ENCODE results near the gene KCTD10.

The KCTD10 gene, protein sequence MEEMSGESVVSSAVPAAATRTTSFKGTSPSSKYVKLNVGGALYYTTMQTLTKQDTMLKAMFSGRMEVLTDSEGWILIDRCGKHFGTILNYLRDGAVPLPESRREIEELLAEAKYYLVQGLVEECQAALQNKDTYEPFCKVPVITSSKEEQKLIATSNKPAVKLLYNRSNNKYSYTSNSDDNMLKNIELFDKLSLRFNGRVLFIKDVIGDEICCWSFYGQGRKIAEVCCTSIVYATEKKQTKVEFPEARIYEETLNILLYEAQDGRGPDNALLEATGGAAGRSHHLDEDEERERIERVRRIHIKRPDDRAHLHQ

DNA sequence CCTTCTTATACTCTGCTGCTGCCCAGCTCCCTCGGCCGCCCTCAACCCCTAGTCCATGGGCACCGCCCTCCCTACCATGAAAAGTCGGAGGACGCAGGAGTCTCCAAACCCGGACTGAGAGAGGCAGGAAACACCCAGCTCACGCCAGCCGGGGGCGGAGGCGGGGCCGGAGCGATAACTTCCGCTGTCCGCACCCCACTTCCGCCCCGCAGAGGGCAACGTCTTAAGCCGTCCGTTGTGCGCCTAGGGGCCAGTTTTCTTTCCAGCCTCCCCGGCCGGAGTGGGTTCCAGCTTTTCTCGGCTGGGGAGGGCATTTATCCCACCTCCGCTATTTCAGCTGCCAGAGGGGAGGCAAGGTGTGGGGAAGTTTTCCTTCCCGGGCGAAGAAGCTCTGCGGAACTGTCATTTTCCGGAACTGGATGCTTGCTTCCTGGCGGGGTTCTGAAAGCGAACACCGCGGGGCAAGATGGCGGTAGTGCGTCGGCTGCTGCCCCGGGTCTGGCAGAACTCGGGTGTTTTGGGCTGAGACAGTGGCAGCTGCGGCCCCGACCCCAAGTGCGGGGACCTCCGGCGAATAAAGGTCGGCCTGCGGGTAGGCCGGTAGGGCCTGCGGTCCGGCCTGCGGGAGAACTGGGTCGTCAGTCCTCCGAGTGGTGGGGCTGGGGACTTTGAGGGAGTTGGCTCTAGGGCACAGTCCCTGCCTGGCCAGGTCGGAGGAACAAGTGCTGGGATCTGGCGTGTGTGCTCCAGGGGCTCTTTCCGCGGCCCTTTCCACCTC, at the start of gene KCTD10, which contains the start of gene UBE3B:
Gene KCTD10, minus strand, starts transcription at position 116 of the 778 bp plus-strand sequence. Its CDS starts 38 bp downstream, at position 78.
Gene UBE3B, plus strand, starts transcription at position 450 of the 778 bp plus-strand sequence. CDS start 5,918 bp downstream, outside the sequence.
- peak; percentile 49 for DNase-seq

DNA sequence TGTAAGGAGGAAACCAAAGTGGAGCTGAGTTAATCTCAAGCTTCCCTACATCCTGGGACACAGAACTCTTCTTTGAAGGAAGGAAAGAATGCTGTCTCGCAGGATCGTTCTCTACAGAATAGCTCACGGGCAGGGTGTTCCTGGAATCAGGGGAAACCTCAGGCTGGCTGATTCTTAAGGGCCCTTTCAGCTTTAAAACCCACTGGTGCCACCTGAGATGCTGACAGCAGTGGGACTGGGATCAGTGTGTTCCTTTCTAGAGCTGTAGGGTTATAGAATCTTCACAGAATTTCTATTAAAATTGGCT, 48.1 kb upstream of the KCTD10 start:
- DNase-seq: no peak

DNA sequence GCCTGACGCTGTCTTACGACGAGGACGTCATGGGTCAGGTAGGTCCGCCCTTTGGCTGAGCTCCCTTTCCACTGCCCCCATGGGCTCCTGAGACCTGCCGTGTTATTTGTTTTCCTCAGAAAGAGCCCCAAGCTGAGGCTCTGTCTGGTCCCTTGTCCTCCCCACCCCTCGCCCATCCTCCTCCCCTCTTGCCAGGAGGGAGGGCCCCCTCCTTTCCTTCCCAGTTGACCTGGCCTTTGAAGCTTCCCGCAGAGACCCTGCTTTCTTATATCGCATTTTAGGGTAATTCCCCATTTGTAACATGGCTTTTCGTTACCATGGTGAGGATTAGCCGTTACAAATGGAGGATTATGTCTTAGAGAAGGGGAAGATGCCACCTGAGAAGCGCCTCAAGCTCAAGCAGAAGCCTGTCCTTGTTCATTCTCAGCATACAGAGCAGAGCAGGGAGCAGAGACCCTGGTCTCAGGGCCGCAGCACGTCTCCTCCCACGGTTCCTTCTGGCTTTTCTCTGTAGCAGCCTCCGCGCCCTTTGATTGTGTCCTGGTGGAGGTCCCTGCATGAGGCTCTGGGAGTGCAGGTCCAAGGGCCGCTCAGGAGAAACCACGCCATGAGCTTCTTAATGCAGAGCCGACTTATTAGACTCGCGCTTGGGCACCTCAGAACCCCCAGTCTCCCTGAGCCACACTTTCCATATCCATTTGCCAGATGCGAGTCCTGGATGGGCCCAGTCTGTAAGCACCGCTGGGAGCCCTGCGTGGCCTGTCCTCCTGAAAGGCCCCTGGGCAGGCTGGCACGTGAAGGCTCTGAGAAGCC, 47.6 kb upstream of the KCTD10 start:
- DNase-seq: no peak

DNA sequence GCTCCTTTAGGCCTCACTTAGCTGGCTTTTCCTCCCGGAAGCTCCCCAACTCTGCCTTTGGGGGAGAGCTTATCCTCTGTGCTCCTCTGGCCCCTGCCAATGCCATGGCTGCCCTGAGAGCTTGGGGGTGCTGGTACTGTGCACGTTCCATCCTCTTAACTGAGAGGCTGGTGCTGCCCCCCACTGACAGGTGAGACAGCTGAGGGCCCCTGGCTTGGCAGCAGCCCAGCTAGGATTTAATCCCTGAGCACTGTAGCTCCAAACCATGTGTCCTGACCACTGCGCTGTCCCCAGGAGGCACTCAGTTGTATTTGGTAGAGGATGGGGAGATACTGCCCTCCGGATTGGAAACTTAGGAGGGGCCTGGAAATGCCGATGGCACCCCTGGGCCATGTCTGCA, 46.4 kb upstream of the KCTD10 start:
- no peak for DNase-seq

DNA sequence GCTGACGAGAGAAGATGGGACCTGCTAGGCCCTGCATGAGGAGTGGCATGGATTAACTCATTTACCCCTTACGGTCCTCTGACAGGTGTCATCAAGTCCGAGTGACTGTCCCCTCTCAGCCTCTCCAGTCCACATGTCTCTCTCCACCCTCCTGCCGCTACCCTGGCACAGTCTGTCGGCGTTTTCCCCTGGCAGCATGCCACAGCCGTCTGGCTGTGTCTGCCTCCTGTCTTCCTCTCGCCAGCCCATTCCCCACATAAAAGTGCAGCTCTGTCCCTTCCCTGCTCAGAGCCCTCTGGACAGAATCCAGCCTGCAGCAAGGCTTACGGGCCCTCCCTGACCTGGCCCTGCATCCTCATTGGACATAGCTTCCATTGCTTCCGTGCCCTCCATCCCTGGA, 46.0 kb upstream of the KCTD10 start:
- no peak for DNase-seq

DNA sequence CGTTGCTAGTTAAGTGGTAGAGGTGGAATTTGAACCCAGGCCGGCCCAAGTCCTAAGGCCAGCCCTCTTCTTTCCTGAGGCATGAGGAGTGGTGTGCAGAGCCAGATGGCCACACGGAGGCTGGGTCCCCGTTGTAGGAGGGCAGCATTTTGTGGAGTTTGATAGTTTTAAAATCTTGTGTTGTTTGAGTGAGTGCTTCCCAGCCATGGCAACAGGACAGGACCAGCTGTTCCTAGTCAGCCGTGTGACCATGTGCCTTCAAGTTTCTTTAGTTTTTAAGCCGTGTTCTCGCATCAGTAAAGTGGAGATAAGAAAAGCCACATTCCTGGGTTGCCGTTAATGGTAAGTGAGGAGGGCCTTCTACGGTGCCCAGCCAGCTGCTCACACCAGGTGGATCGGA, 44.7 kb upstream of the KCTD10 start:
- DNase-seq: no peak

DNA sequence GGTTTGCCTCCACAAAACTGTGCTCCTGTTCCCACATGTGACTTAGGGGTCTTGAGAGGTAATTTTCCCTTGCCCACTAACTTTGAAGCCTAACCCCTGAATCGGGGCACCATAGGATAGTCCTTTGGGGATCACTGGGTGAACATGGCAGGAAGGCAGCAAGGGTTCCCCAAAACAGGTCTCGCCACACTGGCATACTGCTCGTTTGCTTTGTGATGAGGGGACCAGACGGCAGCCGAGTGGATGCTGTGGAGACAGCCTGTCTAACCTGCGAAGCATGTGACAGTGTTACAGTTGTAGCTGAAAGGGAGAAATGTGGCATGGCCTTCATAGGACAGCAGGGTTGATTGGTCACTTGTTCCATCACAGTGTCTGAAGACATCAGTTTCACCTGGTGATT, 42.7 kb upstream of the KCTD10 start:
- DNase-seq: no peak

DNA sequence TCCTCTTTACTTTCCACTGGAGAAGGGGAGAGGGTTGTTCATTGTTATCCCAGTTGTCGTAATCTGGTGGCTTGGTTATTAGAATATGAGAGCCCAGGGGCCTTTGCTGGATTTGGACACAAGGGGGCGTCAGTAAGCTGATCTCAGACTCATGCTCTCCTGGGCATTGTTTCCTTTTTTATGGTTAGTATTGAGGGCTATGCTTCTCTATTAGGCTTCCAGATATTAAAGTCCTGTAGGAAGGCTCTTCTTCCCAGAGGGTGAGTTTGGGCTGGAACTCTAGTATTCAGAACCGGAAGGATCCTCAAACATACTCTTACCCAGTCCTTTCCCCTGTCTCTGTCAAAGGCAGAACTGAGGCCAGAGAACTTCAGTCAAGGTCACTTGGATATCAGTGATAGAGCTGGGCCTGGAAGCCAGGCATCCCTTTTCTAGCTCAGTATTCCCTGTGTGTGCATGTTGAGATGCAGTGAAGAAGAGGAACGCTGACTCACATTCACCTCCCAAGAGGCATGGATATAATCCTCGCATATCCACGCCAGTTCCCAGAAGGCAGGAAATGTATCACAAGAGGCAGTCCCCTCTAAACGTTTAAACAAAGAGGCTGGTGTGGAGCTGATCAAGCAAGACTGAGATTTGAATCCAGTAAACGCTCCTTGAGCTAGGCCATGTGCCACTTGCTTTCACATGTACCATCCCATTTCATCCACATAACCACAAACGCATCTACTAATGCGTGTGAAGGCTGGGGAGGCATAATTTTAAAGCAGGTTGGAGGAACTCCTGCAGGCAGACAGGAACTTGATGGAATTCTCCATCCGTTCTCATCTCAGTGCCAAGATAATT, 41.9 kb upstream of the KCTD10 start:
- DNase-seq: peak; percentile 16

DNA sequence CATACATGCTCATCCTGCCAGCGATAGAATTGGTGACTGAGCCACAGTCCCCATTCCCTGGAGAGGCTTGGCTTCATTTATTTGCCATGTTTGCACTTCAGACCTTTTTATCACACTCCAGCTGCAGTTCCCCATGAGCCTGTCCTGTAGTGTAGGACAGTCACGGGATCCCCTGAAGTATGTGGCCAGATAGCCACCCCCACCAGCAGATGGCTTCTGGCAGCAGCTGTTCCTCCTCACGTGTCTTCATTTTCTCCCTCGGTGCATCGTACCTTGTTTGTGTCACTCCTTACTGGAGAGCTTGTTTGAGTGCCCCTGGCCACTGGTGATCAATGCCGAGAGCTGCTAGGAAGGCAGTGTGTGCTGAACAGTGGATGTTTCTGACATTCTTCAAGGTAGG, 40.5 kb upstream of the KCTD10 start:
- peak; percentile 28 for DNase-seq

DNA sequence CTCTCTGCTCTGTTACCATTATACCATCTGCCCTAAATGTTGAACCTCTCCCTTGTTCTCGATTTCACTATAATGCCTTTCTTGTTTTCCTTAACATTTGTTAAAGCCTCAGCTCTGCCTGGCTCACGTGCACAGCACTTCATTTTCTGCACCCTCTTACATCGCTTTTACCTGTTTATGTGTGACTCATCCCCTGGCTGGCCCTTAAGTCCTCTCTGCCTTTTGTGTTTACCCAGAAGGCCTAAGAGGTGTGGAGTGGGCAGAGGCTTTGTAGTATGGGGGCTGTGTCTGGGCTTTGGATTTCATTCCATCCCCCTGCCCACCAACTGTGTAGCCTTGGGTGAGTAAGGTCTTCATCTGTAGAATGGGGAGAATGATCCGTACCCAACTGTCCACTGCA, 36.9 kb upstream of the KCTD10 start:
- no peak for DNase-seq

DNA sequence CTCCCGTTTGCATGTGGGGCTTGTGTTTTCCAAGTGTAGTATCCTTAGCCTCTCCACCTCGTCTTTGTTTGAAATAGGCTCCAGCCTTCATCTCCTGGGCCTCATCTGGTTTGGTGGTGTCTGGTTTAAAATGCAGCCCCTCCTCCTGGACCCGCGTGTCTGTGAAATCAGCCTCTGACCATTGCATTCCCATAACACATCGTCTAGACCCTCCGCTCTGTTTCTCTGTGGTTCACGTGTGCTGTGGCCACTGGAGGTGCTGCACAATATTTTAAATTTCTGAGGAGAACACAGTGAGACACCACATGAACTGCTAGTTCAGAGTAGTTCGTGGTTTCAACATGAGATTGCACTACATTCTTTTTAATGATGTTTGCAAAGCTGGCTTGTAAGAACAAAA, 36.0 kb upstream of the KCTD10 start:
- no peak for DNase-seq

DNA sequence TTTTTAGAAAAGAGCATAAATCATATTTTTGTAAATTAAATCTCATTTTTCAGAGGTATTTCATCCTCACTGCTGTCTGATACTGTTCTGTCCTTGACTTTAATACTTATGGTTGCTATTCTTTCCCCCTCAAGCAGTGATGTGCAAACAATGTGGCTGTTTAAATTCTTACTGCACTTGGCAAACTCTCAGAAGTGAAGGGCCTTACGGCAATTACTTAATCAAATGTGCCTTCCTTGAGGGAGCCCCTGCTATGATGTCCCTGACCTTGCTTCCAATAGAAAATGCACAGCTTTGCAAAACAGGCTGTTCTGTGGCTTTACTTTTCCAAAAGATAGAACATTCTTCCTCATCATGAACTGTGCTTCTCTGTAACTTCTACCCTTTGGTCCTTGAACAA, 35.5 kb upstream of the KCTD10 start:
- no peak for DNase-seq

DNA sequence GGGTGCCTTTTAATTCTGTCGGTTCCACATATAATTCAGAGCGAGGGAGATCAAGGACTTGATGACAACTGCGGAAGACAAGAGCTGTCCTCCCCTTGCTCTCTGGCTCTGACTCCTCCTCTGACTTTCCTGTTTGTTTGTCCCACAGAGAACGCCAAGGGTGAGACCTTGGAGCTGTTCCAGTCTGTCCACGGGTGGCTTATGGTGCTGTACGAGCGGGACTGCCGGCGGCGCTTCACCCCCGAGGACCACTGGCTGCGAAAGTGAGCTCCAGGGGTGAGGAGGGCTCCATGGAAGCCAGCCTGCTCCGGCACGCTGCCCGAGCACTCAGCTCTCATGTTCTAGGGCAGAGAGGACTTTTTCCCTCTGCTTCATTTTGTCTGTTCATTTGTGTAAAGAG, 33.1 kb upstream of the KCTD10 start:
- DNase-seq: no peak

DNA sequence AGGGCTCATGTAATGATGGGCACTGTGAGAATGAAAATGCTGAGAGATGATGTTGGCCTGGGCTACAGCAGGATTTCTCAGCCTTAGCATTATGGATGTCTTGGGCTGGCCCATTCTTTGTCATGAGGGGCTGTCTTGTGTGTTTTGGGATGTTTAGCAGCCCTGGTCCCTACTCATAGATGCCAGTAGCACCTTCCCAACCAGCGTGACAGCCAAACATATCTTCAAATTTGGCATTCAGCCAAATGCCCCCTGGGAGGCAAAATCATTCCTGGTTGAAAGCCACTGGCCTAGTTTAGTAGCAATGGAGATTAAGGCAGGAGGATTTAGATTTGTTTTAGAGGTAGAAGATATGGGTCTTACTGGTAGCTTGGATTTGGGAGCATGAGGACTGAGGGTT, 27.0 kb upstream of the KCTD10 start:
- DNase-seq: no peak

DNA sequence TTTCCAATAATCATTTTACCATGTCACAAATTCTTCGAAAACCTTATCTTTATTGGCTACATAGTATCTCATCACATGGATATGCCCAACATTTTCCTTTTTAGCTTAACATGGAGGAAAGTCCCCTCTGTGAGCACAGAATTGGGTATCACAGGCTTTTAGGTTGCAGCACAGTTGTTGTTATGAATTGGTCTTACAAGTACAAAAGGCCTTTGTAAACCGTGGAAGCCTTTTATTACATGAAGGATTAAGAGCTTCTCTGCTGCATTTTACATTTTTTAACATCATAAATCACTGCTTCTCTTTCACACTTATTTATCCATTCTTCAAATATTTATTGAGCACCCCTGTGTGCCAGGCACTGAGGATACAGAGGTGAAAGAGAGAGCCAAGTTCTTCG, 26.5 kb upstream of the KCTD10 start:
- no peak for DNase-seq

DNA sequence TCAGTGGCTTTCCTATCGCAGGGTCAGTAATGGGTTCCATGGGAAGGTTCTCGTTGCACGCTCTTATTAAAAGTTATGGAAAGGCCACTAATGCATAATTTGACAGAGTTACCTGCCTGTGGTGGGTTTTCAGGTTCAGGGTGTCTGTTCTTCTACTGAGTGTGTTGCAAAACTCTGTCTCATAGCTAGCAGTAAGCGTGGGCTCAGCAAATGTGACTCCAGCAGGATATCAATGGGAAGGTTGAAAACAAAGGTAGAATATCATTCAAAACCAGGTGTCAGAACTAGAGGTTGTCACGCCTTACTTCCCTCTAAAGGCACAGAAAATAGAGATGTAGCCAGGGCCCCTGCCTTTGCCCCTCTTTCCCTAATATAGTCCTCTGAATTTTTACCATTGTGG, 25.2 kb upstream of the KCTD10 start:
- no peak for DNase-seq

DNA sequence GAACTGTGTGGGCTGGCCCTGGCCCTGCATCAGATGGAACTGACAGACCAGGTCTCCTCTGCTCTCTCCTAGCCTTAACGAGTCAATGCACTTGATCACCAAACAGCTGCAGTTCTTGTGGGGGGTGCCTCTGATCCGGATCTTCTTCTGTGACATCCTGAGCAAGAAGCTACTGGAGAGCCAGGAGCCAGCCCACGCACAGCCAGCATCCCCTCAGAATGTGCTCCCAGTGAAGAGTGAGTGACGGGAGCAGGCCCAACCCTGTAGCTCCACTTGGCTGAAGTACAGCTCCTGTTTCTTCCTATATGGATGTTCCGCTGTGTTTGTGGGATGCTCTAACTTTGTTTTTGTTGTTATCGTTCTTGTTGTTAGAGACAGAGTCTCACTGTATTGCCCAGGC, 24.2 kb upstream of the KCTD10 start:
- DNase-seq: no peak

DNA sequence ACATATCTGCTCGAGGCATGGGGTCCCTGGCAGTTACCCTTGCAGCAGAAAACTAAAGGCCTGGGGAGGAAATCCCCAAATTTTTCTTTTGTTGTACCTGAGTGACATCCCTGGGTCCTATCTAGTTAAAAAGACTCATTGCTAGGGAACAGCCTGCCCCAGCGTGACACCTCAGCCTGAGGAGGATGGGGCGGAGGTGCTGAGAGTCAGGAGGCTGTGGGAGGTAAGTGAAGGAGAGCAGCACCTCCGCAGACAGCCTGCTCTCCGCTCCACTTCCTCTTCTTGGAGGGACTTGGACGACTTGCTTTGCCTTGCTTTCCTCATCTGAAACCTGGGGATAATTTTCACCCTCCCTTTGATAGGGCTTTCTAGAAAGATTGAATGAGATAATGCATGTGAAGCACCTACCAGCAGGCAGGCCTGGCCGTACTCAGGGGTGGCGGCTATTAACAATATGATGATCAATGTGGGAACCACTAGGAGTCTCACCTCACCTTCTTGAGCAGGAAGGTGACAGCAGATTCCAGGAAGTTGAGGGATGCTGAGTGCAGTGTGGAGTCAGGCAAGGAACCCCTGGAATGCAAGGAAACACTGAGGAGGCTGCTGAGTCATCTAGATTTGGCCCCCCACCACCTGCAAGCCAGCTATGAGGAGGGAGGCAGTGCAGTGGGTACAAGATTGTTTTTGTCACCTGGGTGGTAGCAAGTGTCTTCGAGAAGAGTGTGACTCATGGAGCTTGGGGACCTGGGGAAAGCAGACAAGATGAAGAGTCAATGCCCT, 23.5 kb upstream of the KCTD10 start:
- DNase-seq: no peak

DNA sequence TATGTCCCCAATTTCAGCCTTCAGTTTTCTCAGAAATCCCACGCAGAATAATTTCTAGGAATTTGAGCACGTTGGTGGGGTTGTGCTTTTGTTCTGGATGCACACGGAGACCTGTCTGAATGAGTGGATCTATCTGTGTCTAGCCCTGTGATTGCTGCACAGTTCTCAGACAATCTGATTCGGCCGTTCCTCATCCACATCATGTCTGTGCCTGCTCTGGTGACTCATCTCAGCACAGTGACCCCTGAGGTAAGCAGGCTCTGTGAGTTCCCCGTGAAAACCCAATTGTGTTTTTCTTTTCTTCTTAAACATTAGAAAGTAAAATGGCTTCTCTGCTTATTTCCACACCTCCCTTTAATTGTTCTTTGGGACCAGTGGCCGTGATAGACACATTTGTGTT, 20.6 kb upstream of the KCTD10 start:
- no peak for DNase-seq

DNA sequence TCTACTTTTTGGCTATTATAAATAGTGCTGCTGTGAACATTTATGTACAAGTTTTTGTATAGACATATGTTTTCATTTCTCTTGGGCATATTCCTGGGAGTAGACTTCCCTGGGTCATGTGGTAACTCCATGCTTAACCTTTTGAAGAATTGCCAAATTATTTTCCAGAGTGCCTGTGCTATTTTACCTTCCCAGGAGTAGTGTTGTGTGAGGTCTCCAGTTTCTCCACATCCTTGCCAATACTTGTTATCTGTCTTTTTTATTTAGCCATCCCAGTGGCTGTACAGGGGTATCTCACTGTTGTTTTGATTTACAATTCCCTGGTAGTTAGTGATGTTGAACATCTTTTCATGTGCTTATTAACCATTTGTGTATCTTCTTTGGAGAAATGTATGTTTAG, 19.2 kb upstream of the KCTD10 start:
- DNase-seq: no peak

DNA sequence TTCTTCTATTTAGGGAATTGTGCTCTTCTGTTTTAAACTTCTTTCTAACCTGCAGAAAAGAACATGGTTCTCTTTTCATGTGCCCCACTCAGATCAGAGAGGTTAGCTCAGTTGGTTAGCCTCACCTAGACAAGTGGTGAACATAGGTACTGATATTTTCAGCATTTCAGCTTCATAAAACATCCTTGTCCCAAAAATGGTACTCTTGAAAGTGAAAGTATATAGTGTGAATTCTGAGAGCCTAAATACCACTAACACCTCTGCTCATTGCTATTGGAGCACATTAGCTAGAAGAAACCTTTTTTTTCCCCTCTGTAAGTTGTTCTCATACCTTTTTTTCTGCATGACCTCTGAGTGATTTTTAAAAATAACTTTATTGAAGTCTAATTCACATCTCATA, 17.9 kb upstream of the KCTD10 start:
- no peak for DNase-seq

DNA sequence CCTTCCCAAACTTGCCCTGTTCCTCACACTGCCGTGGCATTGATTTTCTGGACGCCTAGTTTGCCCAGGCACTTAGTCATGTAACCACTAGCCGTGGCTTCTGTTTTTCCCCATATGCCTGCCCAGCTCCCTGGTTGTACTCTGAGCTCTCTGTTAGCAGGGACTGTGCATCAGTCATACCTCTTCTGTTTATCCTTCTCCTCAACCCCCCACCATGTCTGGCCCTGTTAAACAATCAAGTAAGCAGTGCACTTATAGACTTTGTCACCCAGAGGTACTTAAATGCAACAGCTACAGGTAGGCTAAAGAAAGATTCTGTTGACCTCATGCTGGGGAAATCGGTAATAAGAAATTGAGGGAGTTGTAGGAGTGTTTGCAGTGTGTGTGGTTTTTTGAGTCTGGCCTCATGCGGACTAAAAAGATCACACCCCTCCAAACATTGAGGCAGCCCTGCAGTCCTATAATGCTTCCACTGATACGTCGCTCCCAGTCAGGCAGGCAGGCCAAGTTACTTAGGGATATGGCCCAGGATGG, 17.3 kb upstream of the KCTD10 start:
- DNase-seq: no peak

All from DMS153 (cell line).